Upper lobe of left lung (tissue), 6 donors: Measurements from ENCODE around the gene PRKCA. TPM values are rescaled to one million over a fixed set of nuclear protein-coding genes. Genes with fewer than 3 reads are reported as not detected.
A peak's percentile ranks its signal among the peaks of the same experiment; 100 is the strongest.

ENCODE experiments used
- ATAC-seq, 2 donors: fragments of 200-7000 bp; cut with Tn5 transposase; one replicate each; pipeline ENCODE4 v1.9.1; 2022; ENCODE audit warnings: mild to moderate bottlenecking in 2 of 2, moderate library complexity in 2 of 2; ENCODE audit not compliant: low FRiP score in 2 of 2
- DNase-seq, 2 donors: peaks; one replicate each; pipeline ENCODE4 v3.0.0-alpha.2; 2019 to 2020
- H3K27ac ChIP-seq, 4 donors: fragments of 200-600 bp; sonication (generic); one replicate each; pipeline ENCODE4 v1.5.1; 2016 to 2019
- H3K27me3 ChIP-seq, 4 donors: fragments of 200-600 bp; sonication (generic); one replicate each; pipeline ENCODE4 v1.5.1; 2017 to 2019
- H3K36me3 ChIP-seq, 4 donors: fragments of 200-600 bp; sonication (generic); one replicate each; pipeline ENCODE4 v1.5.1; 2016 to 2019
- H3K4me1 ChIP-seq, 4 donors: fragments of 200-600 bp; sonication (generic); one replicate each; pipeline ENCODE4 v1.5.1; 2018 to 2019
- H3K4me3 ChIP-seq, 4 donors: fragments of 200-600 bp; sonication (generic); one replicate each; pipeline ENCODE4 v1.5.1; 2017 to 2019; ENCODE audit warnings: mild to moderate bottlenecking in 2 of 4, moderate library complexity in 1 of 4
- H3K9me3 ChIP-seq, 4 donors: fragments of 200-600 bp; sonication (generic); one replicate each; pipeline ENCODE4 v1.5.1; 2018 to 2019
- EP300 ChIP-seq, 4 donors: sonication (generic); formaldehyde crosslinking; IDR thresholded peaks; one replicate each; pipeline ENCODE4 v1.5.1; 2017; ENCODE audit warnings: antibody characterized with exemption in 4 of 4, control low read depth in 2 of 4
- POLR2A ChIP-seq, 4 donors: fragments of 450-650 bp; IDR thresholded peaks; one replicate each; pipeline ENCODE4 v1.5.1; 2016 to 2017; ENCODE audit warnings: antibody characterized with exemption in 4 of 4, mild to moderate bottlenecking in 2 of 4
- POLR2AphosphoS5 ChIP-seq, 2 donors: sonication (generic); formaldehyde crosslinking; IDR thresholded peaks; one replicate each; pipeline ENCODE4 v1.5.1; 2017; ENCODE audit warnings: antibody characterized with exemption in 2 of 2
- WGBS, 2 donors: methylation state at CpG; one replicate each; pipeline ENCODE4 v1.1.5; 2017 to 2018; 5-methylcytosine and 5-hydroxymethylcytosine counted together
- small RNA-seq, 4 donors: library from RNA; depleted of rRNA; stranded (forward); fragments of <200 nt; gene quantifications; one replicate each; pipeline ENCODE3, GENCODE V24; 2016
- total RNA-seq, 6 donors: library from RNA; depleted of rRNA in 4 of 6; stranded (reverse); fragments of >200 nt in 4 of 6; gene quantifications; one replicate each; pipeline versions ENCODE4 v1.1.0 to v1.2.1, GENCODE V29; 2016 to 2021
- TF ChIP-seq, protein P1 (sequence below), 6 experiments: fragments of 450-650 bp in 4 of 6; fragments of 200-600 bp in 2 of 6; sonication (generic) in 2 of 6; IDR thresholded peaks; one replicate each; pipeline ENCODE4 v1.5.1; 2016 to 2019; ENCODE audit warnings: antibody characterized with exemption in 6 of 6
- donor health status: DM: no; HTN: no; CAD: no; lungs with moderate emphysema.
- donor health status: DM: no; HTN: yes; CAD: no; lungs with severe emphysema.

The PRKCA gene
- total RNA-seq, 6 donors from 2014 or later = 10.9 to 29.3 (median 18.0) TPM

DNA sequence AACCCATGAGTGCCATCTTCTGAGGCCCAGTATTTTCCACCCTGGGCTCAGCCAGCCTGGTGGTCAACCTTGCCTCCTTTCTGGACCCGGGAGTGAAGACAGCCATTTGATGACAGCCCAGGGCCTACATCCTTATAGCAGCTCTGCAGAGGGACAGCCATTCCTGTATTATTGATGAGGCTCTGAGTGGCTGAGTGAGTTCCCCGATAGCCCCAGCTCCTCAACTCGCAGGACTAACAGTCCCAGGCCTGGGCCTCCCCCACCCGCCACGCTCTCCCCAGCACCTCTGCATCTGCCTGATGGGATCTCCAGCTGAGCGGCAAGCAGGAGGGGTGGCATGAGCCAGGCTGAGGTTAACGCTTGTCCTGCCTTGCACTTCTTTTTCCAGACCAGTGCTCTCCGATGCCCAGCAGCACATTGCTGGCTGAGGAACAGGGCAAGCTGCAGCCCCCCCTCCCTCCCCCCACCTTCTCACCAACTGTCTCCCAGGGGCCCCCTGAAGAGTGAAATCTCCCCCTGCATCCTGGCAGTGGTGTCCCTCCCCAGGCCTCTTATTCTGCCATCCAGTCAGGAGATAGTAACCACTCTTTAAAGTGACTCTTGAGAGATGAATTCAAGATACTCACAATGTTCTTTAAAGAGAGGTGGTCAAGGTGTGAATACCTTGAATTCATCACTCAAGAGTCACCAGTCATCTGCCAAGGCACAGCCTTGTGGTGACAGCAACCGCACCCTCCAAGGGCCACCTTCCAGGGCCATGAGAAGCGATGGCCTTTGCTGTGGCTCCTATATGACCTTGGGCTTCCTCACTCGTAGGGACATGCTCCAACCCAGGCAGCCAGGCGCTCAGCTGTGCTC is 556.0 kb downstream of the PRKCA start:
- H3K27ac ChIP-seq = no peak overlapping the region
- TF ChIP-seq POLR2A (IDR thresholded peaks at IDR 0.05) (no peak), EP300 (IDR thresholded peaks at IDR 0.05) (no peak), POLR2AphosphoS5 (IDR thresholded peaks at IDR 0.05) (no peak)
- TF ChIP-seq, protein P1, sequence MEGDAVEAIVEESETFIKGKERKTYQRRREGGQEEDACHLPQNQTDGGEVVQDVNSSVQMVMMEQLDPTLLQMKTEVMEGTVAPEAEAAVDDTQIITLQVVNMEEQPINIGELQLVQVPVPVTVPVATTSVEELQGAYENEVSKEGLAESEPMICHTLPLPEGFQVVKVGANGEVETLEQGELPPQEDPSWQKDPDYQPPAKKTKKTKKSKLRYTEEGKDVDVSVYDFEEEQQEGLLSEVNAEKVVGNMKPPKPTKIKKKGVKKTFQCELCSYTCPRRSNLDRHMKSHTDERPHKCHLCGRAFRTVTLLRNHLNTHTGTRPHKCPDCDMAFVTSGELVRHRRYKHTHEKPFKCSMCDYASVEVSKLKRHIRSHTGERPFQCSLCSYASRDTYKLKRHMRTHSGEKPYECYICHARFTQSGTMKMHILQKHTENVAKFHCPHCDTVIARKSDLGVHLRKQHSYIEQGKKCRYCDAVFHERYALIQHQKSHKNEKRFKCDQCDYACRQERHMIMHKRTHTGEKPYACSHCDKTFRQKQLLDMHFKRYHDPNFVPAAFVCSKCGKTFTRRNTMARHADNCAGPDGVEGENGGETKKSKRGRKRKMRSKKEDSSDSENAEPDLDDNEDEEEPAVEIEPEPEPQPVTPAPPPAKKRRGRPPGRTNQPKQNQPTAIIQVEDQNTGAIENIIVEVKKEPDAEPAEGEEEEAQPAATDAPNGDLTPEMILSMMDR (IDR thresholded peaks at IDR 0.05) = no peak
- no peak overlapping the region for H3K4me3 ChIP-seq
- no peaks in the 10 kb centered on the region for H3K4me1 ChIP-seq
- H3K36me3 ChIP-seq = no peaks in the 10 kb centered on the region
- peaks cover 0 to 6% (median 0%) of the 10 kb centered on the region in 4 donors for H3K9me3 ChIP-seq
- peak in 1 of 2 donors; percentile 45 for DNase-seq
- H3K27me3 ChIP-seq = no peaks in the 10 kb centered on the region
- 73 to 85% methylated on average over 10 to 12 of the region's 12 CpGs for WGBS, 2 donors
- peak in 1 of 2 donors; percentile 32 for ATAC-seq

DNA sequence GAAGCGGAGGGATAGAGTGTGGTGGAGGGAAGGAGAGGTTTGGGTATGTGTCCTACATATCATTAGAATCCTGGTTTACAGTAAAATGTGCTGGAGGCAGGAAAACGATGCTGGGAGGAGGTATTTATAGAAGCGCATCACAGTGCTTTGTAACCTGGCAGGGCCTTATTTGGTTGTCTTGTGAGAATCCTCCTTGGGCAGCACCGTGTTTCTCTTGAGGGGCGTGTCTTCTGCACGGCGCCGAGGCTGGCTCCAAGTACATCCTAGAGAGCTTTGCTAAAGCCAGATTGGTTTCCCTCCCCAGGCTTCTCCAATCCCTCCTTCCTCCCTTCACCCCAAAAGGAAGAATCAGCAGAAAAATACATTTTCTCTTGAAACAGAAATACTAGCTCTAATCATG is 556.9 kb downstream of the PRKCA start:
- Histone ChIP-seq H3K9me3 (peaks cover 0 to 6% (median 2%) of the 10 kb centered on the region in 4 donors), H3K4me1 (no peaks in the 10 kb centered on the region), H3K27ac (no peak overlapping the region), H3K27me3 (no peaks in the 10 kb centered on the region), H3K4me3 (no peak overlapping the region), H3K36me3 (no peaks in the 10 kb centered on the region)
- 76 to 80% methylated on average over 8 of the region's 8 CpGs for WGBS, 2 donors
- ATAC-seq = no peak
- DNase-seq = no peak
- TF ChIP-seq POLR2AphosphoS5 (IDR thresholded peaks at IDR 0.05) = no peak
- TF ChIP-seq EP300 (IDR thresholded peaks at IDR 0.05) = no peak

DNA sequence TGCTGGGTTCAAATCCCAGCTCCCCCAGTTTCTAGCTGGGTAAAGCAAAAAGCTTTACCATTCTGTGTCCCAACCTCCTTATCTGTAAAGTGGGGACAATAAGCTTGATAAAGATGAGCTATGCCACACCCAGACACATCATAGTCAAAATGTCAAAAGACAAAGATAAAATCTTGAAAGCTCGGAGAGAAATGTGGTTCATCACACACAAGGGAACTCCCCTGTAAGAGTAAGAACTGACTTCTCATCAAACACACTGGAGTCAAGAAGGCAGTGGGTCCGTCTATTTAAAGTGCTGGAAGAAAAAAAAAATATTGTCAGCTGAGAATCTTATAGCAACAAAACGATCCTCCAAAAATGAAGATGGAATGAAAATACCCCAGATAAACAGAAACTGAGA is 557.8 kb downstream of the PRKCA start:
- no peaks in the 10 kb centered on the region for H3K27me3 ChIP-seq
- H3K9me3 ChIP-seq = peaks cover 0 to 3% (median 2%) of the 10 kb centered on the region in 4 donors
- no peak overlapping the region for H3K27ac ChIP-seq
- no peaks in the 10 kb centered on the region for H3K4me1 ChIP-seq
- H3K4me3 ChIP-seq = no peak overlapping the region
- no peaks in the 10 kb centered on the region for H3K36me3 ChIP-seq
- TF ChIP-seq, protein P1 (IDR thresholded peaks at IDR 0.05) = no peak
- TF ChIP-seq POLR2AphosphoS5 (IDR thresholded peaks at IDR 0.05) (no peak), EP300 (IDR thresholded peaks at IDR 0.05) (no peak), POLR2A (IDR thresholded peaks at IDR 0.05) (no peak)
- ATAC-seq (no peak), DNase-seq (no peak)
- WGBS, 2 donors = 63 to 71% methylated on average over 3 of the region's 3 CpGs

Small RNA genes within 50 kb of the gene (small RNA-seq; reads per million reads assigned to genes)
- gene MIR634 = 0 reads per million in 4 donors
- 0 to 0.14 (median 0) reads per million in 4 donors for gene RN7SL735P
- 0 reads per million in 4 donors for gene RNA5SP444
- gene RNA5SP445 = 0 reads per million in 4 donors
- gene RNU6-928P = 0 reads per million in 4 donors

Other genes with a start within 250 kb of the PRKCA start
- 10 to 100 TPM; 14.3 to 70.2 (median 31.0) TPM for gene CEP112, start 110.5 kb upstream of the PRKCA start, total RNA-seq
- gene APOH, start 73.2 kb upstream of the PRKCA start, total RNA-seq = 10 to 100 TPM in 2 of 6 donors, 1 to 10 TPM in 3, not detected in 1; 1.3 to 14.2 (median 8.4) TPM